ENCODE data around the gene KLHDC3. TPM values are rescaled to one million over a fixed set of nuclear protein-coding genes. Genes with fewer than 3 reads are reported as not detected.
"Not testable (repeated sequence)": the region's sequence is repeated elsewhere in the genome, so short reads cannot be mapped to it uniquely, and the experiment has no call there.

The KLHDC3 gene
- polyA plus RNA-seq, 1 experiment, result 41.3 TPM

DNA sequence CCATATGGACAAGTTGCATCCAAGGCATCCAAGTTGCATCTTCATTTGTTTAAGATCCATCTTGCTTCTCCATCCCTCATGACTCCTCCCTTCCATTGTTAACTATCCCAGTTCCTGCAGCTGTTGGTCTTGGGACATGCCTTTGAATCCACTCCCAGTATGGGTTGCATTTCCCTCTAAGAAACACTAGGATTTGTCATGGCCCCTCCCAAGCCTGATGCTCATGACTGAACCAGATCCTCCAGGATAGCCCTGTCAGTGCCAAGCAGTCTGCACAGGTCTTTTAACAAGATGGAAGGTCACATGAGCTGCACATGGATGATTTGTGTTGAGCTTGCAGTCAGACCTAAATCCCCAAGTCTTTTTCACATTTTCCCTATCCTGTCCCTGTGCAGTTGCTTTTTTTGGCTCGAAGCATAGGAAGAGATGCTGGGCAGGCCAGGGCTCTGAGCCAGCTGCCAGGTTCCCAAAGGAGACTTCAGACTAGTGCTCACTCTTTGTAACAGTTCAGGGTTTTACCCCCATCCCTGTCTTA, 25.5 kb upstream of the KLHDC3 start:
- Histone ChIP-seq H3K27me3 (ENCODE audit: control insufficient read depth, insufficient read depth, low read length) (no peaks in the 10 kb centered on the region), H3K9me3 (ENCODE audit: control insufficient read depth, insufficient read depth, low read length) (no peaks in the 10 kb centered on the region), H3K4me3 (ENCODE audit: low read depth, low read length) (no peak overlapping the region), H3K27ac (ENCODE audit: low read depth, low read length) (no peak overlapping the region)
- DNase-seq (ENCODE audit: low read depth, low spot score), result no peak
- TF ChIP-seq, protein P1, sequence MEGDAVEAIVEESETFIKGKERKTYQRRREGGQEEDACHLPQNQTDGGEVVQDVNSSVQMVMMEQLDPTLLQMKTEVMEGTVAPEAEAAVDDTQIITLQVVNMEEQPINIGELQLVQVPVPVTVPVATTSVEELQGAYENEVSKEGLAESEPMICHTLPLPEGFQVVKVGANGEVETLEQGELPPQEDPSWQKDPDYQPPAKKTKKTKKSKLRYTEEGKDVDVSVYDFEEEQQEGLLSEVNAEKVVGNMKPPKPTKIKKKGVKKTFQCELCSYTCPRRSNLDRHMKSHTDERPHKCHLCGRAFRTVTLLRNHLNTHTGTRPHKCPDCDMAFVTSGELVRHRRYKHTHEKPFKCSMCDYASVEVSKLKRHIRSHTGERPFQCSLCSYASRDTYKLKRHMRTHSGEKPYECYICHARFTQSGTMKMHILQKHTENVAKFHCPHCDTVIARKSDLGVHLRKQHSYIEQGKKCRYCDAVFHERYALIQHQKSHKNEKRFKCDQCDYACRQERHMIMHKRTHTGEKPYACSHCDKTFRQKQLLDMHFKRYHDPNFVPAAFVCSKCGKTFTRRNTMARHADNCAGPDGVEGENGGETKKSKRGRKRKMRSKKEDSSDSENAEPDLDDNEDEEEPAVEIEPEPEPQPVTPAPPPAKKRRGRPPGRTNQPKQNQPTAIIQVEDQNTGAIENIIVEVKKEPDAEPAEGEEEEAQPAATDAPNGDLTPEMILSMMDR (IDR thresholded peaks at IDR 0.05; ENCODE audit: low read depth, low read length), result no peak
- CTCF ChIA-PET, result interaction anchor here (1.5 kb wide), 1 partner anchor 87 kb away, joined by 4 read pairs; no protein-coding TSS in a partner anchor
- POLR2A ChIA-PET, result interaction anchor here (0.6 kb wide), 1 partner anchor 597 kb away, joined by 8 read pairs; no protein-coding TSS in a partner anchor

DNA sequence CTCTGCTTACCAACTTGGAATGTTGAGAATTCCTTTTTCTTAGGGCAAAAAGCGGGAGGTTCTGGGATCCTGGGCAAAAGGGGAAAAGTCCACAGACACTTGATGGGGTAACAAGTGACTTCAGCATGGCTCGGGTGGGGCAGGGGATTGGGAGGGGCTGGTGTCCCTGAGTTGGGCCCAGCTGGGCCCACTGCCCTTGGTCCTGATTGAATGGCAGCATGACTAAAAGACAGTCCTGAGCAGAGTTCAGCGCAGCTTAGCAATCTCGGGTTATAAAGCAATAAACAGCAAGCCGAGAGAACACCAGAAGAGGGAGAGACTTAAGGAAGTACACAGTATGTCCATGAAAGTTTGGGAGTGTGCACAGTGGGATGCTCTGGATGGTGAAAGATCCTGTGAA, 24.1 kb upstream of the KLHDC3 start:
- H3K27ac ChIP-seq (ENCODE audit: low read depth, low read length), result no peak overlapping the region

DNA sequence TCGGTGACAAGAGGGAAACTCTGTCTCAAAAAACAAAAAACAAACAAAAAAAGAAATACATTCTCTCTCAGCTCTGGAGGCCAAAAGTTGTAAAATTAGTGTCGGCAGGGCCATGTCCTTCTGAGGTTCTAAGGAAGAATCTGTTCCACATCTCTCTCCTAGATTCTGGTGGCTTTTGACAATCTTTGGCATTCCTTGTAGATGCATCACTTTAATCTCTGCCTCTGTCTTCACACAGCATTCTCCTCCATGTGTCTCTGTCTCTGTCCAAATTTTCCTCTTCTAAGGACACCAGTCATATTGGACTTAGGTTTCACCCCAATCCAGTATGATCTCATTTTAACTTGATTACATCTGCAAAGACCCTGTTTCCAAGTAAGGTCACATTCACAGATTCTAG, 20.6 kb upstream of the KLHDC3 start:
- TF ChIP-seq, protein P1 (IDR thresholded peaks at IDR 0.05; ENCODE audit: low read depth, low read length), result no peak
- no peaks in the 10 kb centered on the region for H3K27me3 ChIP-seq (ENCODE audit: control insufficient read depth, insufficient read depth, low read length)
- ChIA-PET CTCF (no interaction called here), POLR2A (no interaction called here)
- no peak overlapping the region for H3K4me3 ChIP-seq (ENCODE audit: low read depth, low read length)
- H3K9me3 ChIP-seq (ENCODE audit: control insufficient read depth, insufficient read depth, low read length), result no peaks in the 10 kb centered on the region
- H3K27ac ChIP-seq (ENCODE audit: low read depth, low read length), result no peak overlapping the region
- no peak for DNase-seq (ENCODE audit: low read depth, low spot score)

More for the DNA sequence above, 24.1 kb upstream of the KLHDC3 start:
- TF ChIP-seq, protein P1 (IDR thresholded peaks at IDR 0.05; ENCODE audit: low read depth, low read length), result no peak
- Histone ChIP-seq H3K27me3 (ENCODE audit: control insufficient read depth, insufficient read depth, low read length) (no peaks in the 10 kb centered on the region), H3K9me3 (ENCODE audit: control insufficient read depth, insufficient read depth, low read length) (no peaks in the 10 kb centered on the region), H3K4me3 (ENCODE audit: low read depth, low read length) (no peak overlapping the region)
- ChIA-PET POLR2A (no interaction called here), CTCF (no interaction called here)
- DNase-seq (ENCODE audit: low read depth, low spot score), result no peak

DNA sequence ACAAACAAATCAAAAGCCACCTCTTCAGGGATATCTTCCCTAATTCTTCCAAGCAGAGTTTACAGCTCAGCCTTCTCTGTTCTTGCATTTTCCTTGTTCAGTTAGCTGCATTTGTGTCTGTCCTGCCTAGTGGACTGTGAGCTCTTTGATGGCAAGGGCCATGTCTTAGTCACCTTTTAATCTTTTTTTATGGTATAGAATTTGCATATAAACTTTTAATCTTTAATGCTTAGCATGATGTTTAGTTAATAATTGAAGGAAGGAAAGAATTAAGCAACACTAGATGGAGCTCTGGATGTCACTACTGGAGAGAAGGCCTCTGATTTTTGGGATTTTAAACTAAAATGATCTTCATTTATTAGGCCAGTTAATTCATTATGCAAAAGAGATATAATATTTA, 17.5 kb upstream of the KLHDC3 start:
- Histone ChIP-seq H3K9me3 (ENCODE audit: control insufficient read depth, insufficient read depth, low read length) (no peaks in the 10 kb centered on the region), H3K4me3 (ENCODE audit: low read depth, low read length) (no peak overlapping the region), H3K27me3 (ENCODE audit: control insufficient read depth, insufficient read depth, low read length) (no peaks in the 10 kb centered on the region), H3K27ac (ENCODE audit: low read depth, low read length) (no peak overlapping the region)
- CTCF ChIA-PET, result interaction anchor here (1.0 to 1.1 kb wide), 4 partner anchors 10 to 67 kb away, joined by 3 to 7 read pairs (median 4); partner anchors contain the start of gene CNPY3
- TF ChIP-seq, protein P1 (IDR thresholded peaks at IDR 0.05; ENCODE audit: low read depth, low read length), result peak; percentile 35
- DNase-seq (ENCODE audit: low read depth, low spot score), result no peak
- POLR2A ChIA-PET, result no interaction called here

DNA sequence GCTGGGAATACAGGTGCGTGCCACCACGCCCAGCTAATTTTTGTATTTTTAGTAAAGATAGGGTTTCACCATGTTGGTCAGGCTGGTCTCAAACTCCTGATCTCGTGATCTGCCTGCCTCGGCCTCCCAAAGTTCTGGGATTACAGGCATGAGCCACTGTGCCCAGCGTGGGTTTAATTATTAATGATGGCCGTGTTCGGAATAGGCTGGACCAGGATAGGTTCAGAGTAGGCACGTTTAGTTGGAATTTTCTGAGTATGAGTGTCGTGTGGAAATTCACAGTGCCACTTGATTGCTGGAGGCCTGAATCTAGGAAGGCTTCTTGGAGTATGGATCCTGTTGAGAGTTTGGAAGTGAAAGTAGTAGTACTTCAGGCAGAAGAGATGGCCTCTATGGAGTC, 15.8 kb upstream of the KLHDC3 start:
- H3K9me3 ChIP-seq (ENCODE audit: control insufficient read depth, insufficient read depth, low read length); H3K27me3 ChIP-seq (ENCODE audit: control insufficient read depth, insufficient read depth, low read length); DNase-seq (ENCODE audit: low read depth, low spot score); H3K27ac ChIP-seq (ENCODE audit: low read depth, low read length); POLR2A ChIA-PET; H3K4me3 ChIP-seq (ENCODE audit: low read depth, low read length); CTCF ChIA-PET: not testable (repeated sequence)

Measured in AG04450 (cell line).